C4-2B (cell line): Measurements from ENCODE around the gene FOXO1.

Experiments used
- H3K27ac ChIP-seq: fragments of 450-650 bp; 2 replicates; pipeline ENCODE4 v1.5.1; 2017
- CTCF ChIP-seq: fragments of 450-650 bp; conservative IDR thresholded peaks from 2 replicates; pipeline ENCODE4 v1.5.1; 2017; ENCODE audit warnings: mild to moderate bottlenecking
- ZFX ChIP-seq: fragments of 450-650 bp; IDR thresholded peaks from 2 replicates; pipeline ENCODE4 v1.6.1; 2017

FOXO1 gene

GRCh38 chr13:40648040-40648439, 18.4 kb downstream of the FOXO1 start:
- H3K27ac ChIP-seq = no peak overlapping the region
- TF ChIP-seq ZFX (no peak), CTCF (no peak)

- TF ChIP-seq CTCF (no peak), ZFX (no peak)
Observed at GRCh38 chr13:40644838-40645604, 21.4 kb downstream of the FOXO1 start.

GRCh38 chr13:40640845-40641458, 25.5 kb downstream of the FOXO1 start:
- no peak for TF ChIP-seq ZFX
- TF ChIP-seq CTCF = no peak
- no peak overlapping the region for H3K27ac ChIP-seq

More at GRCh38 chr13:40644838-40645604, 21.4 kb downstream of the FOXO1 start:
- H3K27ac ChIP-seq = no peak overlapping the region

- H3K27ac ChIP-seq = no peak overlapping the region
- TF ChIP-seq ZFX (no peak), CTCF (no peak)
Observed at GRCh38 chr13:40640202-40640601, 26.2 kb downstream of the FOXO1 start.

- H3K27ac ChIP-seq = no peak overlapping the region
Observed at GRCh38 chr13:40639221-40639681, 27.2 kb downstream of the FOXO1 start.

GRCh38 chr13:40637643-40638042, 28.8 kb downstream of the FOXO1 start:
- H3K27ac ChIP-seq = no peak overlapping the region
- no peak for TF ChIP-seq CTCF
- TF ChIP-seq ZFX = no peak

More at GRCh38 chr13:40639221-40639681, 27.2 kb downstream of the FOXO1 start:
- TF ChIP-seq ZFX (no peak), CTCF (no peak)

- TF ChIP-seq ZFX (no peak), CTCF (no peak)
- H3K27ac ChIP-seq = no peak overlapping the region
Observed at GRCh38 chr13:40635315-40635995, 31.0 kb downstream of the FOXO1 start.
